Gastrocnemius medialis (tissue), 4 donors: ENCODE data around the gene CDH4.

Experiments used
- CTCF ChIP-seq, 5 experiments: fragments of 450-650 bp in 3 of 5; fragments of 200-600 bp in 2 of 5; sonication (generic) in 2 of 5; IDR thresholded peaks in 4 of 5; conservative IDR thresholded peaks in 1 of 5; 1 replicate in 4 of 5; 2 replicates in 1 of 5; pipeline ENCODE4 v1.5.1; 2016 to 2019; ENCODE audit warnings: antibody characterized with exemption in 5 of 5, mild to moderate bottlenecking in 3 of 5, moderate library complexity in 3 of 5
- POLR2A ChIP-seq, 2 donors: fragments of 450-650 bp; IDR thresholded peaks; one replicate each; pipeline ENCODE4 v1.6.1; 2017; ENCODE audit warnings: antibody characterized with exemption in 2 of 2, mild to moderate bottlenecking in 2 of 2, moderate library complexity in 2 of 2

- TF ChIP-seq POLR2A (IDR thresholded peaks at IDR 0.05) (no peak), CTCF (IDR thresholded peaks at IDR 0.05 in 4 of 5, conservative IDR thresholded peaks at IDR 0.05 in 1 of 5) (no peak)
Measured at GRCh38 chr20:61387204-61387953, 135.3 kb downstream of the CDH4 start.
